Lower lobe of right lung (tissue), 2 donors: ENCODE results near the gene VWA7. TPM values are rescaled to one million over a fixed set of nuclear protein-coding genes. Genes with fewer than 3 reads are reported as not detected.
"Not testable (repeated sequence)": the region's sequence is repeated elsewhere in the genome, so short reads cannot be mapped to it uniquely, and the experiment has no call there.

Experiments
- ATAC-seq, 2 donors: fragments of 200-7000 bp; cut with Tn5 transposase; one replicate each; pipeline ENCODE4 v1.9.1; 2020 to 2022; ENCODE audit warnings: mild to moderate bottlenecking in 2 of 2, moderate library complexity in 2 of 2
- DNase-seq: peaks from one replicate; pipeline ENCODE4 v3.0.0-alpha.2; 2020
- H3K27ac ChIP-seq: fragments of 200-600 bp; one replicate; pipeline ENCODE4 v1.8.0; 2022
- H3K27me3 ChIP-seq: fragments of 200-600 bp; one replicate; pipeline ENCODE4 v1.8.0; 2022; ENCODE audit warnings: low read depth
- H3K36me3 ChIP-seq: fragments of 200-600 bp; one replicate; pipeline ENCODE4 v1.8.0; 2022; ENCODE audit warnings: mild to moderate bottlenecking
- H3K4me1 ChIP-seq: fragments of 200-600 bp; one replicate; pipeline ENCODE4 v1.8.0; 2022
- H3K4me3 ChIP-seq: fragments of 200-600 bp; one replicate; pipeline ENCODE4 v1.8.0; 2022; ENCODE audit warnings: mild to moderate bottlenecking
- H3K9me3 ChIP-seq: fragments of 200-600 bp; one replicate; pipeline ENCODE4 v1.8.0; 2022
- CTCF ChIP-seq: fragments of 200-600 bp; IDR thresholded peaks from one replicate; pipeline ENCODE4 v1.8.0; 2022; ENCODE audit warnings: antibody characterized with exemption, mild to moderate bottlenecking
- intact Hi-C: fragments of 100-400 bp; cut with DNase I; formaldehyde crosslinking; loops from one replicate; pipeline ENCODE4 v1.11.0; 2022
- total RNA-seq: library from RNA; stranded (reverse); fragmentation: NEBNext Ultra II Directional; extraction: Animal tissue kit (Norgen Biotek cat#: 25700); gene quantifications from one replicate; pipeline ENCODE4 v1.2.1, GENCODE V29; 2021
- donor health status: DM: no; HTN: yes; CAD: no; lungs with severe emphysema.

The VWA7 gene
- total RNA-seq, 1 donor from 2014 or later: 4.2 TPM

GRCh38 chr6:31814677-31815024 lies 37.5 kb upstream of the VWA7 start:
- ATAC-seq (peak; percentile 93), DNase-seq (peak; percentile 95)
- no peak for TF ChIP-seq CTCF
- Histone ChIP-seq H3K4me1 (peaks cover 22% of the 10 kb centered on the region), H3K36me3 (no peaks in the 10 kb centered on the region), H3K9me3 (no peaks in the 10 kb centered on the region), H3K27me3 (no peaks in the 10 kb centered on the region), H3K27ac (peak overlapping the region; percentile 97), H3K4me3 (peak overlapping the region; percentile 64)
- intact Hi-C loops: no loop called here

GRCh38 chr6:31813465-31813849 lies 36.3 kb upstream of the VWA7 start:
- Histone ChIP-seq H3K27ac (peak overlapping the region; percentile 97), H3K4me3 (peak overlapping the region; percentile 64), H3K27me3 (no peaks in the 10 kb centered on the region), H3K4me1 (peaks cover 13% of the 10 kb centered on the region), H3K9me3 (no peaks in the 10 kb centered on the region), H3K36me3 (no peaks in the 10 kb centered on the region)
- TF ChIP-seq CTCF: no peak
- intact Hi-C loops: no loop called here
- ATAC-seq: no peak
- DNase-seq: peak; percentile 43

- intact Hi-C loops: no loop called here
- DNase-seq: peak; percentile 24
- H3K9me3 ChIP-seq: no peaks in the 10 kb centered on the region
- no peak overlapping the region for H3K27ac ChIP-seq
- TF ChIP-seq CTCF: no peak
- no peaks in the 10 kb centered on the region for H3K27me3 ChIP-seq
- no peak overlapping the region for H3K4me3 ChIP-seq
- H3K4me1 ChIP-seq: peaks cover 19% of the 10 kb centered on the region
- H3K36me3 ChIP-seq: no peaks in the 10 kb centered on the region
- ATAC-seq: no peak
Measured at GRCh38 chr6:31811645-31812044, 34.5 kb upstream of the VWA7 start.

- H3K27ac ChIP-seq, H3K27me3 ChIP-seq, ATAC-seq, H3K9me3 ChIP-seq, H3K4me3 ChIP-seq, intact Hi-C loops, H3K36me3 ChIP-seq: not testable (repeated sequence)
- DNase-seq: peak; percentile 11
- peaks cover 20% of the 10 kb centered on the region for H3K4me1 ChIP-seq
Measured at GRCh38 chr6:31808599-31808998, 31.5 kb upstream of the VWA7 start.

- H3K27me3 ChIP-seq: no peaks in the 10 kb centered on the region
- peaks cover 20% of the 10 kb centered on the region for H3K36me3 ChIP-seq
- intact Hi-C loops: no loop called here
- peaks cover 14% of the 10 kb centered on the region for H3K4me1 ChIP-seq
- no peaks in the 10 kb centered on the region for H3K9me3 ChIP-seq
- H3K4me3 ChIP-seq: peak within 1 kb of the TSS; percentile 66
- peak; percentile 35 for TF ChIP-seq CTCF
- peak within 1 kb of the TSS; percentile 91 for H3K27ac ChIP-seq
- ATAC-seq (peak; percentile 99), DNase-seq (peak; percentile 99)
Measured at GRCh38 chr6:31806470-31807272, 29.5 kb upstream of the VWA7 start, which contains the start of gene LSM2. LSM2 (minus strand) TSS chr6:31806966; CDS start chr6:31806757, 209 bp downstream.

DNA sequence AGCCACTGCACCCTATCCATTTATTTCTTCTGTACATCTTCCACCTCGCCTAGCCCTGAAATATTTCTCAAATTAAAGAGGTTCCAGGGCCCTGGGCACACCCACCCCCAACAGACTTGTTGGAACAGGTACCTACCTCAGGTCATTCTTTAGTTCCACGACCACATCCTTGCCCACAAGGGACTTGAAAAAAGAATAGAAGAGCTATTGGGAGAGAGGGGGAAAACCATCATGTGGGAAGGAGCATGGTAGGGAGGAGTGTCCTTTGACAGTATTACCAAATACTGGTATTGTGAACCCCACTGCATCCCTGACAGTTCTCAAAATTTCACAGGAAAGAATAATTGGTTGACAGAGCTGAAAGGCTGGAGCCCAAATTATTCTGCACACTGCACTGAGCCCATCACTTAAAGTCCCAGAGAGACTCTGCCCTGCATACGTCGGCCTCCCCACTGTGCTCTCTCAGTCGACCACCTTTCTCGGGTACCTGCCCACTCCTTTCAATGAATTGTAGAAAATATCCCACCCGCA lies 28.9 kb upstream of the VWA7 start:
- Histone ChIP-seq H3K27ac (peak overlapping the region; percentile 91), H3K9me3 (no peaks in the 10 kb centered on the region), H3K27me3 (no peaks in the 10 kb centered on the region), H3K36me3 (peaks cover 24% of the 10 kb centered on the region), H3K4me1 (peaks cover 14% of the 10 kb centered on the region), H3K4me3 (peak overlapping the region; percentile 66)
- DNase-seq (peak; percentile 21), ATAC-seq (peak in 1 of 2 donors; percentile 22)
- intact Hi-C loops: no loop called here
- no peak for TF ChIP-seq CTCF

GRCh38 chr6:31801031-31801927 lies 24.2 kb upstream of the VWA7 start:
- not testable (repeated sequence) for H3K4me1 ChIP-seq

More at GRCh38 chr6:31801031-31801927, 24.2 kb upstream of the VWA7 start:
- H3K36me3 ChIP-seq: peaks cover 29% of the 10 kb centered on the region
- ATAC-seq, H3K27ac ChIP-seq, intact Hi-C loops, H3K9me3 ChIP-seq, H3K4me3 ChIP-seq, H3K27me3 ChIP-seq: not testable (repeated sequence)
- peak; percentile 15 for DNase-seq
